ENCODE data around the gene PHACTR2.
"Not testable (repeated sequence)": the region's sequence is repeated elsewhere in the genome, so short reads cannot be mapped to it uniquely, and the experiment has no call there.

Gene PHACTR2

DNA sequence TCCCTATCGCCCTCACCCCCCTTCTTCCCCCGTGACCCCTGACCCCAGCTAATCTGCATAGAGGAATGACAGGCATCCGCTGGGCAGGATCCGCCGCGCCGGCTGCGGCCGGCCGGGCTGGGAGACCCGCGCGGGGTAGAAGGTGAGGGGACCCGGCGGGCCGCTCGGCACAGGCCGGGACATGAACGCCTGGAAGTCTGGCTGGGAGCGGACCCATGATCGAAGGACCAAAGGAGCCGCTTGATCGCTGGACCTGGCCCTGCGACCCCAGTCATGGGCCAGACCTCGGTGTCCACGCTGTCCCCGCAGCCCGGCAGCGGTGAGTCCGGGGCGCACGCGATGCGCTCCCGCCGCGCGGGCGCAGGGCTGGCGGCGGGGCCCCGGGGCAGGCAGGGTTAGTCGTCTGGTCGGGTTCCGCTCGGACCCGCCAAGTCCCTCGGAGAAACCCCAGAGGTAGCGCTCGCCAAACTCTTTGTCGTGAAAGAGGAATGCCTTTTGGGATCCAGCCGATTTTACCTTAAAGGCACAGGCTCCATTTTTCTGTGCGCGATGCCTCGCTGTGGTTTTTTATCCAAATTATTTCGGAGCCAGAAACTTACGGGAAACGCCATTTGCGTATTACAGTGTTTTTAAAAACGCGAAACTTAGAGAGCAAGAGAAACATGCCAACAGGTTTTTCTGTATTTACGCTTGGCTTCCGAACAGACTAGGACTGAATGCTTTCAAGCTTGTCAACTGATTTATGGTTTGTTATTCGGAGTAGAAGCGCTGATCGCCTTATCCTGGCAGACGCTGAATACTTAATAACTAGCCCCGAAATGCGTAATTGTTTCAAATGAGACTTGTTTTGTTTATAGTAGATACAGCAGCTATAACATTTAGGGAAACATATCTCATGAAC, at the start of gene PHACTR2:
Gene PHACTR2, plus strand, starts transcription at position 75 of the 901 bp plus-strand sequence. Its CDS starts 199 bp downstream, at position 274.
- DNase-seq (ENCODE audit: low spot score) = peak; percentile 86

DNA sequence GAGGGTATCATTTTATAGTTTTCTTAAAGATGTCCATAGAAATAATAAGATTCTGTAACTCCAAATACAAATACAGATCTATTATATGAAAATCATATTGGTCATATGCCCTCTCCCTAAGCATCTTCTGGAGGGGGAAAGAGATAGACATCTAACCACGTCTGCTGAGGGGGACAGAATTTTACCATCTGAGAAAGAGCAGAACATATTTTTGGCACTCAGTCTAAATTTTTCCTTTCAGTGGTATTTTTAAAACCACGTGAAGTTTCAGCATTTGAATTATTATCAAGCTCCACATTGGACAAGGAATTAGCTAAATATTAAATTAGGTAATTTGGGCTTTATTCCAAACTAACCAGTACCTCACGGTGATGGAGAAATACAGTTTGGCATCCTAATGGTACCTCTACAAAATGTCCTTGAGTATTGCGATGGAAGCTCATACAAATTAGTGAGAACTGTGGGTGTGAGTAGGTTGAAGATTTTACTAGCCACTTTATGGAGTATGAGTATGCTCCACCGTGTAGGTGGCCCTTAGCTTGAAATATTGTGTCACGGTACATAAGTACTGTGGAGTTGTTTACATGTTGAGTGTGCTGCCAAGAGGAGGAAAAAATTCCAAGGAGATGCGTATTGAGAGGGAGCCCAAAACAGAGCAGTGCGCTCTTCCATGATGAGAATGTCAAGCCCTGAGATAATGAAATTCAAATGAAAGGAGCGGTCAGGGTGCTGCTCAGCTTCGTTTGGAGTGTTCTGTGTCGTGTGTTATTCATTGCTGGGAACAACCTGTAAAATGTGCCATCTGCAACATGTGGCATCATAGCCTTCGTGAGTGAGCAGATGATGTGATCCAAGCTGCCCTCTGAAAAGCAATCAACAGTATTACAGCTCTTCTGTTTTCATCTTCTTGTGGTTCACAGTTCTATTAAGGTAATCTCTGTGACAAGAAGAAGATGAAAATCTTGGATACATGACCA, 48.4 kb upstream of the PHACTR2 start:
- DNase-seq (ENCODE audit: low spot score) = no peak

DNA sequence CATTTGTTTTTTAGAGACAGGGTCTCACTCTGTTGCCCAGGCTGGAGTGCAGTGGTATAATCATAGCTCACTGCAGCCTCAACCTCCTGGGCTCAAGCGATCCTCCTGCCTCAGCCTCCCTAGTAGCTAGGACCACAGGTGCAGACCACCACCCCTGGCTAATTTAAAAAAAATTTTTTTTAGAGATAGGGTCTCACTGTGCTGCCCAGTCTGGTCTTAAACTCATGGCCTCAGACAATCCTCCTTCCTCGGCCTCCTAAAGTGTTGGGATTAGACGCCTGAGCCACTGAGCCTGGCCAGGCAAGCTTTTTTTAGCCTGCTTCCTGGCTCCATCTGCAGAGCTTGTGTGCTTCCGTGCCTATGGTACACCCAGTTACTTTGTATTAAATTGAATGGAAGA, 46.6 kb upstream of the PHACTR2 start:
- not testable (repeated sequence) for DNase-seq (ENCODE audit: low spot score)

DNA sequence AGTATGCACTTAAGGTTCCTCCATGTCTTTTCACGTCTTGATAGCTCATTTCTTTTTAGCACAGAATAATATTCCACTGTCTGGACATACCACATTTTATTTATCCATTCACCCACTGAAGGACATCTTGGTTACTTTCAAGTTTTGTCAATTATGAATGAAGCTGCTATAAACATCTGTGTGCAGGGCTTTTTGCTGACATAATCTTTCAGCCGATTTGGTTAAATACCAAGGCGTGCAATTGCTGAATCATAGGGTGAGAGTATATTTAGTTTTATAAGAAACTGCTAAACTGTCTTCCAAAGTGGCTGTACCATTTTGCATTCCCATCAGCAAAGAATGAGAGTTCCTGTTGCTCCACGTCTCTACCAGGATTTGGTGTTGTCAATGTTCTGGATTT, 44.9 kb upstream of the PHACTR2 start:
- no peak for DNase-seq (ENCODE audit: low spot score)

GRCh38 chr6:143634486-143634885, 43.3 kb upstream of the PHACTR2 start:
- no peak for DNase-seq (ENCODE audit: low spot score)

- no peak for DNase-seq (ENCODE audit: low spot score)
Observed at GRCh38 chr6:143637691-143638090, 40.1 kb upstream of the PHACTR2 start.

GRCh38 chr6:143642403-143642802, 35.4 kb upstream of the PHACTR2 start:
- no peak for DNase-seq (ENCODE audit: low spot score)

- no peak for DNase-seq (ENCODE audit: low spot score)
Observed at GRCh38 chr6:143647191-143647590, 30.6 kb upstream of the PHACTR2 start.

GRCh38 chr6:143647732-143648131, 30.0 kb upstream of the PHACTR2 start:
- DNase-seq (ENCODE audit: low spot score) = no peak

GRCh38 chr6:143649319-143649718, 28.4 kb upstream of the PHACTR2 start:
- not testable (repeated sequence) for DNase-seq (ENCODE audit: low spot score)

- DNase-seq (ENCODE audit: low spot score) = not testable (repeated sequence)
Observed at GRCh38 chr6:143651328-143651727, 26.4 kb upstream of the PHACTR2 start.

GRCh38 chr6:143652841-143653331, 24.9 kb upstream of the PHACTR2 start:
- no peak for DNase-seq (ENCODE audit: low spot score)

- DNase-seq (ENCODE audit: low spot score) = no peak
Observed at GRCh38 chr6:143655541-143655940, 22.2 kb upstream of the PHACTR2 start.

- DNase-seq (ENCODE audit: low spot score) = no peak
Observed at GRCh38 chr6:143656026-143656425, 21.7 kb upstream of the PHACTR2 start.

DNA sequence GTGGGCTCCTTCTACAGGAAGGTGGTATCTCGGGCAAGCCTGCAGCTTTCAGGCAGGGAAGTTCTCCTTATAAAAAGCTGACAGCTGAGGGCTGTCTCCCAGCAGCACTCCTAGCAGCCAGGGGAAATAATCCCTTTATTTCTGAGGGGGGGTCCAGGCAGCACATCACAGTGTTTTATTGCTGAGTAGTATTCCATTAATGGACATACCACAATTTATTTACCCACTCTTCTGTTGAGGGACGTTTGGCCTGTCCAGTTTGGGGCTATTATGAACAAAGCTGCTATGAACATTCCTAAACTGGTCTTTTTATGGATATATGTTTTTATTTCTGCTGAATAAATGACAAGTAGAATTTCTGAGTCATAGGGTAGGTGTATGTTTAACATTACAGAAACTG, 20.0 kb upstream of the PHACTR2 start:
- no peak for DNase-seq (ENCODE audit: low spot score)

DNA sequence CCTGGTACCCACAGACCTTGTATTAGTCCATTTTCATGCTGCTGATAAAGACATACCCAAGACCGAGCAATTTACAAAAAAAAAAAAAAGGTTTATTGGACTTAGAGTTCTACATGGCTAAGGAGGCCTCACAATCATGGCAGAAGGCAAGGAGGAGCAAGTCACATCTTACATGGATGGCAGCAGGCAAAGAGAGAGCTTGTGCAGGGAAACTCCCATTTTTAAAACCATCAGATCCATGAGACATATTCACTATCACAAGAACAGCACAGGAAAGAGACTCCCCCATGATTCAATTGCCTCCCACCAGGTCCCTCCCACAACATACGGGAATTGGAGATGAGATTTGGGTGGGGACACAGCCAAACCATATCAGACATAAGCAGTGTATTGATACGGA, 17.6 kb upstream of the PHACTR2 start:
- not testable (repeated sequence) for DNase-seq (ENCODE audit: low spot score)

DNA sequence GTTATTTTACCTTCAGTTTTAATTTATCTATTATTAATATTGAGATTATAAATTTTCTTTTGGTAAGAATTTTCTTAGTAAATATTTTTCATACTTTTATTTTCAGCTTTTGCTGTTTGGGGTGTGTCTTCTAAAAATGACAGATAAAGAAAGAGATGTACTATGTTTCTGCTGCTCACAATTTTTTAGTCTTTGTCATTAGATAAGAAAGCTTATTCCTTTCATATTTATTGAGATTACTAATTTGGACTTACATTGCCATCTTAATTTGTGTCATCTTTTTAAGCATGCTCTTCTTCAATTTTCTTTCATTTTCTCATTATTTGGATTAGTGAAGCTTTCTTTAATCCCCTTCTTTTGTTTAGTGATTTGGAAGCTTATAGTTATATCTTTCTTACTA, 13.6 kb upstream of the PHACTR2 start:
- no peak for DNase-seq (ENCODE audit: low spot score)

DNA sequence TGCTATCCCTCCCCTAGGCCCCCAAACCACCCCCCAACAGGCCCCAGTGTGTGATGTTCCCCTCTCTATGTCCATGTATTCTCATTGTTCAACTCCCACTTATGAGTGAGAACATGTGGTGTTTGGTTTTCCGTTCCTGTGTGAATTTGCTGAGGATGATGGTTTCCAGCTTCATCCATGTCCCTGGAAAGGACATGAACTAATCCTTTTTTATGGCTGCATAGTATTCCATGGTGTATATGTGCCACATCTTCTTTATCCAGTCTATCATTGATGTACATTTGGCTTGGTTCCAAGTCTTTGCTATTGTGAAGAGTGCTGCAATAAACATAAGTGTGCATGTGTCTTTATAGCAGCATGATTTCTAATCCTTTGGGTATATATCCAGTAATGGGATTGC, 11.8 kb upstream of the PHACTR2 start:
- not testable (repeated sequence) for DNase-seq (ENCODE audit: low spot score)

- not testable (repeated sequence) for DNase-seq (ENCODE audit: low spot score)
Observed at GRCh38 chr6:143669483-143669882, 8.3 kb upstream of the PHACTR2 start.

DNA sequence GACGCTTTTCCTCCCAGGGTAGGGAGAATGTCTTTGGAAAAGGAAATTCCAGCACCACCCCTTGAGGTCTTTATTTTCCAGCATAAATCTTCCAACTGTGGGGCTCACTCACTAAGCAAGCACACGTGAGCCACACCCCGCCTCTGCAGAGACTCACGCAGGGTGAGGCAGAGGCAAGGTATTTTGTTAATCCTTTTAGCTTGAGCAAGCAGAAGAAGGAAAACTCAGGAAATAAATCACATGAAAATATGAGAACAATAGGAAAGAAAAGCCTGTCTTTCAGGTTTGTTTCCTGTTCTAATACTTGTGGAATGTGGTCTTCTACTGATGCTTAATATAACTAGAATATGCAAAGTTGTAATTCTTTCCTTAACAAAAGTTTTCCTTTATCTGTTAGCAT, 4.1 kb upstream of the PHACTR2 start:
- DNase-seq (ENCODE audit: low spot score) = peak; percentile 70

GRCh38 chr6:143674483-143675381, 3.0 kb upstream of the PHACTR2 start:
- DNase-seq (ENCODE audit: low spot score) = peak; percentile 29
